ENCODE measurements around the gene DNAH5. TPM values are rescaled to one million over a fixed set of nuclear protein-coding genes. Genes with fewer than 3 reads are reported as not detected.

Gene DNAH5
- total and polyA plus RNA-seq, 12 donors = 0.06 to 1.4 (median 0.26) TPM

DNA sequence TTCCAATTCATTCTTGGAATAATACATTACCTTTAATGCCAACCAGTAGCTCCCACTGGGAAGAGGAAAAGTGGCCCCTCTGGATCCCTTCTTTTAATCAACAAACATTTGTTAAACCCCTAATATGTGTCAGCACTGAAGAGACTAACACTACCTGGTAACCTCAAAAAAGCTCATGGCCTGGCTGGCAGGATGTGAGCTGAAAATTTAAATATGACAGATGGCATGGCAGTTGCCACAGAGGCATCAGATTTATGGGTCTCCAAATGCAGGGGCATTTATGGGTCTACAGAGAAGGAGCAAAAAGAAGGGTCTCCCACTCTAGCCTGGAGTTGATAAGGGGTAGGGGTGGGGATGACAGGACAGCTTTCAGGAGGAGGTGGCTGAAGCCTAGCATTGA is 12.5 kb downstream of the DNAH5 start:
- no peaks in the 10 kb centered on the region for H3K36me3 ChIP-seq (replicated peaks in 1 of 2)

GRCh38 chr5:13930541-13931171 is 13.8 kb downstream of the DNAH5 start:
- WGBS, 4 donors = 52 to 73% (median 62%) methylated on average over 7 to 8 of the region's 8 CpGs
- no peaks in the 10 kb centered on the region for H3K27me3 ChIP-seq
- no peaks in the 10 kb centered on the region for H3K36me3 ChIP-seq (replicated peaks in 1 of 2)
- no peaks in the 10 kb centered on the region for H3K9me3 ChIP-seq (replicated peaks in 1 of 3)
- TF ChIP-seq POLR2A (IDR thresholded peaks at IDR 0.05) = no peak
- TF ChIP-seq, protein P1, sequence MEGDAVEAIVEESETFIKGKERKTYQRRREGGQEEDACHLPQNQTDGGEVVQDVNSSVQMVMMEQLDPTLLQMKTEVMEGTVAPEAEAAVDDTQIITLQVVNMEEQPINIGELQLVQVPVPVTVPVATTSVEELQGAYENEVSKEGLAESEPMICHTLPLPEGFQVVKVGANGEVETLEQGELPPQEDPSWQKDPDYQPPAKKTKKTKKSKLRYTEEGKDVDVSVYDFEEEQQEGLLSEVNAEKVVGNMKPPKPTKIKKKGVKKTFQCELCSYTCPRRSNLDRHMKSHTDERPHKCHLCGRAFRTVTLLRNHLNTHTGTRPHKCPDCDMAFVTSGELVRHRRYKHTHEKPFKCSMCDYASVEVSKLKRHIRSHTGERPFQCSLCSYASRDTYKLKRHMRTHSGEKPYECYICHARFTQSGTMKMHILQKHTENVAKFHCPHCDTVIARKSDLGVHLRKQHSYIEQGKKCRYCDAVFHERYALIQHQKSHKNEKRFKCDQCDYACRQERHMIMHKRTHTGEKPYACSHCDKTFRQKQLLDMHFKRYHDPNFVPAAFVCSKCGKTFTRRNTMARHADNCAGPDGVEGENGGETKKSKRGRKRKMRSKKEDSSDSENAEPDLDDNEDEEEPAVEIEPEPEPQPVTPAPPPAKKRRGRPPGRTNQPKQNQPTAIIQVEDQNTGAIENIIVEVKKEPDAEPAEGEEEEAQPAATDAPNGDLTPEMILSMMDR (IDR thresholded peaks at IDR 0.05) = no peak
- no peaks in the 10 kb centered on the region for H3K4me1 ChIP-seq (replicated peaks in 1 of 2)
- intact Hi-C loops (cut with DNase I) = no loop called here
- no peak overlapping the region for H3K4me3 ChIP-seq
- DNase-seq = no peak
- H3K27ac ChIP-seq = no peak overlapping the region

More for the DNA sequence above, 12.5 kb downstream of the DNAH5 start:
- H3K27me3 ChIP-seq = no peaks in the 10 kb centered on the region
- no peaks in the 10 kb centered on the region for H3K9me3 ChIP-seq (replicated peaks in 1 of 3)
- no peak overlapping the region for H3K4me3 ChIP-seq
- H3K4me1 ChIP-seq (replicated peaks in 1 of 2) = no peaks in the 10 kb centered on the region
- intact Hi-C loops (cut with DNase I) = no loop called here
- no peak overlapping the region for H3K27ac ChIP-seq
- TF ChIP-seq, protein P1 (IDR thresholded peaks at IDR 0.05) = no peak
- no peak for TF ChIP-seq POLR2A (IDR thresholded peaks at IDR 0.05)
- no peak for DNase-seq

DNA sequence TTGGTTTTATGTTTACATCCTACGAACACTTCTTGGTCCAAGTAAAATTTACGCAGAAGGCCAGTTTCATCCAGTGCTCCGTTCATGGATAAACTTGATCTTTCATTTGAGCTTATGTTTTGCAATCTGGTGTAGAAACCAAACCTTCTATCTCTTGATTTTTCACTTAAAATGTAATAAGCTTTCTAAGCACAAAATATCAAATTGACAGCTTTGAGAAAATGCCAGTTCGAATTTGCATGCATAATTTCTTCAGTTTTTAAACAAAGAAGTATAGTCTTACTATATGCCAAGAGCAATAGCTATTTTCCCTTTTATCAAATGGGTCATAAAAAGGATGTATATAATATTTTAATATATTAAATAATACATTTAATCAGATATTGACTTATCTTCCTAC is 17.8 kb downstream of the DNAH5 start:
- WGBS, 4 donors = 76 to 85% (median 81%) methylated on average over 4 of the region's 4 CpGs
- no peak for TF ChIP-seq POLR2A (IDR thresholded peaks at IDR 0.05)
- TF ChIP-seq, protein P1 (IDR thresholded peaks at IDR 0.05) = no peak
- Histone ChIP-seq H3K4me1 (replicated peaks in 1 of 2) (no peaks in the 10 kb centered on the region), H3K9me3 (replicated peaks in 1 of 3) (no peaks in the 10 kb centered on the region), H3K4me3 (no peak overlapping the region), H3K27ac (no peak overlapping the region), H3K27me3 (no peaks in the 10 kb centered on the region), H3K36me3 (replicated peaks in 1 of 2) (no peaks in the 10 kb centered on the region)
- no peak for DNase-seq
- intact Hi-C loops (cut with DNase I) = no loop called here

- H3K4me1 ChIP-seq (replicated peaks in 1 of 2) = no peaks in the 10 kb centered on the region
- TF ChIP-seq POLR2A (IDR thresholded peaks at IDR 0.05) = no peak
- TF ChIP-seq, protein P1 (IDR thresholded peaks at IDR 0.05) = no peak
- 16 to 37% (median 26%) methylated on average over 2 of the region's 2 CpGs for WGBS, 4 donors
- H3K4me3 ChIP-seq = no peak overlapping the region
- no peaks in the 10 kb centered on the region for H3K36me3 ChIP-seq (replicated peaks in 1 of 2)
- no peak for DNase-seq
- no peaks in the 10 kb centered on the region for H3K27me3 ChIP-seq
- no peak overlapping the region for H3K27ac ChIP-seq
- intact Hi-C loops (cut with DNase I) = no loop called here
- H3K9me3 ChIP-seq (replicated peaks in 1 of 3) = no peaks in the 10 kb centered on the region
These were observed 22.9 kb downstream of the DNAH5 start for GRCh38 chr5:13921578-13921977.

All from adrenal gland (tissue), 12 donors.